Raji (cell line): ENCODE results near the gene KIAA1958.

Experiments used
- POLR2A ChIP-seq: IDR thresholded peaks from 2 replicates; pipeline ENCODE4 v1.6.1; 2011; ENCODE audit warnings: low read depth, low read length, control low read depth; ENCODE audit not compliant: insufficient read depth

Gene KIAA1958

GRCh38 chr9:112556497-112557442 is 70.1 kb downstream of the KIAA1958 start:
- no peak for TF ChIP-seq POLR2A

- TF ChIP-seq POLR2A = no peak
Measured at GRCh38 chr9:112558476-112558875, 71.8 kb downstream of the KIAA1958 start.

- TF ChIP-seq POLR2A = no peak
Measured at GRCh38 chr9:112558978-112559377, 72.4 kb downstream of the KIAA1958 start.

GRCh38 chr9:112559629-112560413 is 73.2 kb downstream of the KIAA1958 start:
- TF ChIP-seq POLR2A = no peak

GRCh38 chr9:112562235-112562958 is 75.8 kb downstream of the KIAA1958 start:
- TF ChIP-seq POLR2A = no peak

- TF ChIP-seq POLR2A = no peak
Measured at GRCh38 chr9:112569186-112569585, 82.6 kb downstream of the KIAA1958 start.

- no peak for TF ChIP-seq POLR2A
Measured at GRCh38 chr9:112570671-112571167, 84.1 kb downstream of the KIAA1958 start.

- no peak for TF ChIP-seq POLR2A
Measured at GRCh38 chr9:112571624-112572355, 85.2 kb downstream of the KIAA1958 start.

- TF ChIP-seq POLR2A = no peak
Measured at GRCh38 chr9:112572416-112572815, 85.8 kb downstream of the KIAA1958 start.

GRCh38 chr9:112574008-112574407 is 87.4 kb downstream of the KIAA1958 start:
- no peak for TF ChIP-seq POLR2A

- TF ChIP-seq POLR2A = no peak
Measured at GRCh38 chr9:112575107-112575506, 88.5 kb downstream of the KIAA1958 start.

- TF ChIP-seq POLR2A = no peak
Measured at GRCh38 chr9:112581469-112582176, 95.0 kb downstream of the KIAA1958 start.

- TF ChIP-seq POLR2A = no peak
Measured at GRCh38 chr9:112582371-112583262, 96.0 kb downstream of the KIAA1958 start.
